Upper lobe of left lung (tissue), 4 donors: ENCODE measurements around the gene DLD.

Experiments
- POLR2A ChIP-seq, 4 donors: fragments of 450-650 bp; IDR thresholded peaks; one replicate each; pipeline ENCODE4 v1.5.1; 2016 to 2017; ENCODE audit warnings: antibody characterized with exemption in 4 of 4, mild to moderate bottlenecking in 2 of 4
- TF ChIP-seq, protein P1 (sequence below), 6 experiments: fragments of 450-650 bp in 4 of 6; fragments of 200-600 bp in 2 of 6; sonication (generic) in 2 of 6; IDR thresholded peaks; one replicate each; pipeline ENCODE4 v1.5.1; 2016 to 2019; ENCODE audit warnings: antibody characterized with exemption in 6 of 6

DNA sequence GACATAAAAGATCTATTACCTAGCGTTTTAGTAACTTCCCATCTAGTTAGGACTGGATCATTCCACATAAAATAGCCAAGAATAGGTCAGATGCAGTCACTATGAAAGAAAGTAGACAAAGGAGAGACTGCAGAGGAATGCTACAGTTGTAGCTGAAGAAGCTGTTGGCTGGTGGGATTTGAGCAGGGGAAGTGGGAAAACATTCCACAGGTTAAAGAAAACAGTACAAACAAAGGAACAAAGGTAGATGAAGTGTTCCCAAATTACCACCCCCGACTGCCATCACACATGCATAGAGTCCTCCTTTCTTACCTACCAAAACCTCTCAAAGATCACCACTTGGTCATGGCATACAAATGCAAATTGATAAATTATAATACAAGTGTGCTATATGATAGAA lies 41.8 kb downstream of the DLD start:
- TF ChIP-seq, protein P1, sequence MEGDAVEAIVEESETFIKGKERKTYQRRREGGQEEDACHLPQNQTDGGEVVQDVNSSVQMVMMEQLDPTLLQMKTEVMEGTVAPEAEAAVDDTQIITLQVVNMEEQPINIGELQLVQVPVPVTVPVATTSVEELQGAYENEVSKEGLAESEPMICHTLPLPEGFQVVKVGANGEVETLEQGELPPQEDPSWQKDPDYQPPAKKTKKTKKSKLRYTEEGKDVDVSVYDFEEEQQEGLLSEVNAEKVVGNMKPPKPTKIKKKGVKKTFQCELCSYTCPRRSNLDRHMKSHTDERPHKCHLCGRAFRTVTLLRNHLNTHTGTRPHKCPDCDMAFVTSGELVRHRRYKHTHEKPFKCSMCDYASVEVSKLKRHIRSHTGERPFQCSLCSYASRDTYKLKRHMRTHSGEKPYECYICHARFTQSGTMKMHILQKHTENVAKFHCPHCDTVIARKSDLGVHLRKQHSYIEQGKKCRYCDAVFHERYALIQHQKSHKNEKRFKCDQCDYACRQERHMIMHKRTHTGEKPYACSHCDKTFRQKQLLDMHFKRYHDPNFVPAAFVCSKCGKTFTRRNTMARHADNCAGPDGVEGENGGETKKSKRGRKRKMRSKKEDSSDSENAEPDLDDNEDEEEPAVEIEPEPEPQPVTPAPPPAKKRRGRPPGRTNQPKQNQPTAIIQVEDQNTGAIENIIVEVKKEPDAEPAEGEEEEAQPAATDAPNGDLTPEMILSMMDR (IDR thresholded peaks at IDR 0.05) = no peak
- TF ChIP-seq POLR2A (IDR thresholded peaks at IDR 0.05) = no peak
